Fibroblast of the conjunctiva (primary cell): ENCODE measurements around the gene CELF5.
"Not testable (repeated sequence)": the region's sequence is repeated elsewhere in the genome, so short reads cannot be mapped to it uniquely, and the experiment has no call there.

Experiments used
- DNase-seq: peaks from one replicate; pipeline ENCODE4 v3.0.0-alpha.2; 2010; ENCODE audit warnings: low read depth

CELF5 gene

GRCh38 chr19:3207461-3208242 is 16.8 kb upstream of the CELF5 start:
- no peak for DNase-seq

GRCh38 chr19:3208317-3209207 is 15.9 kb upstream of the CELF5 start:
- DNase-seq = no peak

- DNase-seq = no peak
Observed at GRCh38 chr19:3210347-3211017, 14.0 kb upstream of the CELF5 start.

GRCh38 chr19:3211191-3211590 is 13.3 kb upstream of the CELF5 start:
- no peak for DNase-seq

GRCh38 chr19:3213159-3213558 is 11.3 kb upstream of the CELF5 start:
- no peak for DNase-seq

GRCh38 chr19:3216874-3217273 is 7.6 kb upstream of the CELF5 start:
- DNase-seq = no peak

- no peak for DNase-seq
Observed at GRCh38 chr19:3220576-3220975, 3.9 kb upstream of the CELF5 start.

GRCh38 chr19:3221576-3221975 is 2.9 kb upstream of the CELF5 start:
- not testable (repeated sequence) for DNase-seq

GRCh38 chr19:3222709-3223108 is 1.8 kb upstream of the CELF5 start:
- DNase-seq = no peak

- DNase-seq = no peak
Observed at GRCh38 chr19:3225169-3225485, 666 bp downstream of the CELF5 start.

- no peak for DNase-seq
Observed at GRCh38 chr19:3225677-3226093, 1.2 kb downstream of the CELF5 start.

- DNase-seq = no peak
Observed at GRCh38 chr19:3227054-3227626, 2.7 kb downstream of the CELF5 start.

- DNase-seq = no peak
Observed at GRCh38 chr19:3229346-3229743, 4.9 kb downstream of the CELF5 start.

- DNase-seq = no peak
Observed at GRCh38 chr19:3229888-3230496, 5.5 kb downstream of the CELF5 start.

- no peak for DNase-seq
Observed at GRCh38 chr19:3231288-3231687, 6.8 kb downstream of the CELF5 start.

GRCh38 chr19:3233116-3233515 is 8.7 kb downstream of the CELF5 start:
- no peak for DNase-seq

GRCh38 chr19:3233831-3234230 is 9.4 kb downstream of the CELF5 start:
- DNase-seq = no peak

GRCh38 chr19:3234800-3235199 is 10.3 kb downstream of the CELF5 start:
- DNase-seq = no peak

GRCh38 chr19:3235604-3236003 is 11.1 kb downstream of the CELF5 start:
- DNase-seq = not testable (repeated sequence)

- DNase-seq = no peak
Observed at GRCh38 chr19:3236272-3236671, 11.8 kb downstream of the CELF5 start.

- DNase-seq = no peak
Observed at GRCh38 chr19:3238066-3238561, 13.7 kb downstream of the CELF5 start.

- DNase-seq = no peak
Observed at GRCh38 chr19:3239367-3239766, 14.9 kb downstream of the CELF5 start.
